ENCODE data around the gene CBX8. TPM values are rescaled to one million over a fixed set of nuclear protein-coding genes. Genes with fewer than 3 reads are reported as not detected.

The CBX8 gene
- polyA plus RNA-seq, 1 experiment = 0.32 TPM

GRCh38 chr17:79837888-79838521, 41.1 kb upstream of the CBX8 start:
- ChIA-PET CTCF (interaction anchor here (0.7 to 2.4 kb wide), 6 partner anchors 10 to 151 kb away, joined by 3 to 10 read pairs (median 3); no protein-coding TSS in a partner anchor), POLR2A (interaction anchor here (0.6 to 1.6 kb wide), 2 partner anchors 27 to 41 kb away, joined by 3 to 9 read pairs; partner anchors contain the start of gene CBX8)
- peaks cover 25% of the 10 kb centered on the region for H3K27me3 ChIP-seq (ENCODE audit: control insufficient read depth, insufficient read depth, low read length)
- peaks cover 20% of the 10 kb centered on the region for H3K36me3 ChIP-seq (ENCODE audit: control insufficient read depth, insufficient read depth, low read length)
- peak overlapping the region; percentile 65 for H3K4me3 ChIP-seq (ENCODE audit: low read depth, low read length)
- no peak for DNase-seq (ENCODE audit: low read depth)
- no peak for TF ChIP-seq CTCF (IDR thresholded peaks at IDR 0.05; ENCODE audit: insufficient read depth, low read depth, low read length)

- TF ChIP-seq CTCF (IDR thresholded peaks at IDR 0.05; ENCODE audit: insufficient read depth, low read depth, low read length) = peak; percentile 28; the same call in 1 of the 2 replicates
- ChIA-PET CTCF (interaction anchor here (0.7 to 4.5 kb wide), 9 partner anchors 9 to 155 kb away, joined by 3 to 39 read pairs (median 3); no protein-coding TSS in a partner anchor), POLR2A (interaction anchor here (0.6 kb wide), 1 partner anchor 26 kb away, joined by 3 read pairs; no protein-coding TSS in a partner anchor)
- H3K36me3 ChIP-seq (ENCODE audit: control insufficient read depth, insufficient read depth, low read length) = peaks cover 20% of the 10 kb centered on the region
- H3K4me3 ChIP-seq (ENCODE audit: low read depth, low read length) = peak overlapping the region; percentile 65
- no peak for DNase-seq (ENCODE audit: low read depth)
- peaks cover 18% of the 10 kb centered on the region for H3K27me3 ChIP-seq (ENCODE audit: control insufficient read depth, insufficient read depth, low read length)
Measured at GRCh38 chr17:79836972-79837887, 40.4 kb upstream of the CBX8 start.

GRCh38 chr17:79836510-79836971, 39.7 kb upstream of the CBX8 start:
- TF ChIP-seq CTCF (IDR thresholded peaks at IDR 0.05; ENCODE audit: insufficient read depth, low read depth, low read length) = no peak
- Histone ChIP-seq H3K36me3 (ENCODE audit: control insufficient read depth, insufficient read depth, low read length) (peaks cover 20% of the 10 kb centered on the region), H3K27me3 (ENCODE audit: control insufficient read depth, insufficient read depth, low read length) (peaks cover 11% of the 10 kb centered on the region), H3K4me3 (ENCODE audit: low read depth, low read length) (no peak overlapping the region)
- ChIA-PET POLR2A (no interaction called here), CTCF (interaction anchor here (0.8 to 4.5 kb wide), 7 partner anchors 9 to 156 kb away, joined by 3 to 39 read pairs (median 4); no protein-coding TSS in a partner anchor)
- no peak for DNase-seq (ENCODE audit: low read depth)

- peaks cover 20% of the 10 kb centered on the region for H3K36me3 ChIP-seq (ENCODE audit: control insufficient read depth, insufficient read depth, low read length)
- CTCF ChIA-PET = interaction anchor here (0.8 to 4.5 kb wide), 8 partner anchors 11 to 95 kb away, joined by 3 to 39 read pairs (median 5); no protein-coding TSS in a partner anchor
- POLR2A ChIA-PET = no interaction called here
- DNase-seq (ENCODE audit: low read depth) = no peak
- peaks cover 6% of the 10 kb centered on the region for H3K27me3 ChIP-seq (ENCODE audit: control insufficient read depth, insufficient read depth, low read length)
- H3K4me3 ChIP-seq (ENCODE audit: low read depth, low read length) = no peak overlapping the region
- TF ChIP-seq CTCF (IDR thresholded peaks at IDR 0.05; ENCODE audit: insufficient read depth, low read depth, low read length) = no peak
Measured at GRCh38 chr17:79835953-79836509, 39.2 kb upstream of the CBX8 start.
